ENCODE data around the gene FAF1. TPM values are rescaled to one million over a fixed set of nuclear protein-coding genes. Genes with fewer than 3 reads are reported as not detected.

The FAF1 gene
- total and polyA plus RNA-seq, 2 of the 8 experiments (the other 6 are each of a cell fraction or from before 2014, with no cell fraction given): 10.8 to 65.9 TPM

DNA sequence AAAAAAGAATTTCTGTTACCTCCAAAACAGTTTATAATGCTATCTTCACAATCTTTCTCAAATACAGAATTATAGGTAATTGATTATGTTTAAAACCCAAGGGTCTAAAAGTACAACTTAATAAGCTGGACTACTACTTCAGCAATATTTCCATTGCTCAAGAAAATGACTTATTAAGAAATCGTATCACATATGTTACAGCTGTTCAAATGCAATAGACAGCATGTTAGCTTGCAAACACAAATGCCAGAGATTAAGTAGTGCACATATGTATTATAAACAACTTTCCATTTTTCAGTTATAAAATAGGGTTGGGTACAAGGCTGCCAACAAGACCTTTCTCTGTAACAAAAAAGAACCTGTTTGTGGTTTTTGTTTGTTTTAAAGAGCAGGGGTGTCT, 325.8 kb downstream of the FAF1 start:
- H3K56ac ChIP-seq (replicated peaks; ENCODE audit: insufficient read length, low read depth, low read length): no peak overlapping the region
- no peaks in the 10 kb centered on the region for H3K79me1 ChIP-seq (ENCODE audit: low read depth, low read length)
- H3K18ac ChIP-seq (ENCODE audit: extremely low read depth, low read length): no peak overlapping the region
- no peaks in the 10 kb centered on the region for H3K79me2 ChIP-seq (ENCODE audit: control insufficient read depth in 1 of 2, insufficient read depth in 2 of 2, low read length in 2 of 2)
- CTCF ChIA-PET (ENCODE audit: partially characterized antibody): interaction anchor here (0.6 to 6.0 kb wide), 2 partner anchors 13 to 1527 kb away, joined by 4 to 32 read pairs; no protein-coding TSS in a partner anchor
- no peak overlapping the region for H2BK120ac ChIP-seq (replicated peaks; ENCODE audit: low read depth, low read length)
- no peak overlapping the region for H2BK15ac ChIP-seq (ENCODE audit: low read length)
- H3K23me2 ChIP-seq (ENCODE audit: low read depth, low read length): no peaks in the 10 kb centered on the region
- no peak overlapping the region for H3K14ac ChIP-seq (ENCODE audit: insufficient read length)
- H4K20me1 ChIP-seq (replicated peaks in 1 of 2; ENCODE audit: control insufficient read depth in 1 of 2, insufficient read depth in 2 of 2, low read length in 2 of 2): no peaks in the 10 kb centered on the region
- H2BK20ac ChIP-seq (ENCODE audit: low read length): no peak overlapping the region
- no peak for DNase-seq (ENCODE audit: low read depth in 1 of 2, low spot score in 2 of 2)
- POLR2A ChIA-PET (ENCODE audit: partially characterized antibody): interaction anchor here (0.7 kb wide), 1 partner anchor 13 kb away, joined by 4 read pairs; no protein-coding TSS in a partner anchor
- no peaks in the 10 kb centered on the region; a peak in 1 of 7 replicates for H3K4me1 ChIP-seq (replicated peaks in 1 of 4; ENCODE audit: control insufficient read depth in 3 of 4, insufficient read depth in 4 of 4, low read length in 3 of 4)
- no peak overlapping the region for H3K4me3 ChIP-seq (ENCODE audit: extremely low read depth in 1 of 4, insufficient read depth in 2 of 4, low read depth in 3 of 4, low read length in 4 of 4)
- no peak overlapping the region for H4K91ac ChIP-seq (replicated peaks; ENCODE audit: insufficient read length, low read length)
- H3K4ac ChIP-seq (replicated peaks; ENCODE audit: insufficient read length, low read depth, low read length): no peak overlapping the region
- no peak overlapping the region for H4K5ac ChIP-seq (ENCODE audit: insufficient read length, low read depth, low read length)
- no peak overlapping the region for H3K4me2 ChIP-seq (ENCODE audit: insufficient read depth in 1 of 2, low read depth in 2 of 2, low read length in 2 of 2)
- H3K27ac ChIP-seq (ENCODE audit: low read depth, low read length): no peak overlapping the region
- H3K9ac ChIP-seq (replicated peaks in 1 of 4; ENCODE audit: extremely low read depth in 1 of 4, low read depth in 3 of 4, low read length in 3 of 4): no peak overlapping the region
- H3K27me3 ChIP-seq (replicated peaks in 1 of 4; ENCODE audit: control insufficient read depth in 3 of 4, extremely low read depth in 1 of 4, insufficient read depth in 3 of 4, low read length in 3 of 4): no peaks in the 10 kb centered on the region
- WGBS, 2 experiments (ENCODE audit: extremely low coverage in 1 of 2, insufficient coverage in 1 of 2, insufficient read length in 1 of 2, insufficient replicate concordance in 2 of 2, low coverage in 1 of 2, low lambda C conversion rate in 2 of 2, missing lambda C conversion rate in 1 of 2): 70% methylated on average over 1 of the region's 1 CpG; no CpG with 5 or more reads in 1 of the 2 experiments
- no peak overlapping the region for H2AFZ ChIP-seq (ENCODE audit: low read length)
- no peak for FAIRE-seq
- no peak overlapping the region for H2BK12ac ChIP-seq (ENCODE audit: low read depth, low read length)
- H3K23ac ChIP-seq (ENCODE audit: insufficient read length): no peak overlapping the region
- no peak overlapping the region for H4K8ac ChIP-seq (ENCODE audit: extremely low read depth, insufficient read depth, low read length)
- no peaks in the 10 kb centered on the region for H3K9me3 ChIP-seq (ENCODE audit: insufficient read depth in 2 of 2, low read depth in 1 of 2, low read length in 1 of 2)
- no peaks in the 10 kb centered on the region for H3K36me3 ChIP-seq (ENCODE audit: control insufficient read depth in 2 of 4, insufficient read depth in 4 of 4, low read length in 3 of 4)
- H2AK5ac ChIP-seq (ENCODE audit: low read depth, low read length): no peak overlapping the region
- H2BK5ac ChIP-seq (ENCODE audit: low read depth, low read length): no peak overlapping the region
- TF ChIP-seq PHF8 (conservative IDR thresholded peaks at IDR 0.05; ENCODE audit: low read depth, low read length): no peak
- TF ChIP-seq ASH2L (IDR thresholded peaks at IDR 0.05; ENCODE audit: low read length): no peak
- no peak for TF ChIP-seq CBX5 (IDR thresholded peaks at IDR 0.05; ENCODE audit: low read depth, low read length)

All from H1 (cell line).